ENCODE data around the gene NRXN2.

The NRXN2 gene

DNA sequence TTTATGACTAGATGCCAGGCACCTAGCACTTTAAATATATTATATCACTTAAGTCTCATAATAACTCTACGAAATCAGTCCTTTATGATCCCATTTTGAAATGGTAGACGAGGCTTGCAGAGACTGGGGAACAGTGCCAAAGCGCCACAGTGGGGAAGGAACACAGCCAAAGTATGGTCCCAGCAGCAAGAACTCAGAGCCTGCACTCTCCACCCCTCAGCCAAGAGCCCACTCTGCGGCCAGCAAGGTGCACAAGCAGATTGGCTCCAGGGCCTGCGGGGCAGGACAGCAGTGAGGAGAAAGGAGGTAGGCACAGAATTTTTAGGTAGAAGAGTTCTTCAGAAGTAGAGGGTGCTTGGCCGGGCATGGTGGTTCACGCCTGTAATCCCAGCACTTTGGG lies 61.4 kb downstream of the NRXN2 start:
- DNase-seq (ENCODE audit: low read depth) = no peak
- TF ChIP-seq CTCF (IDR thresholded peaks at IDR 0.05; ENCODE audit: low read length, missing control alignments) = no peak
- H3K4me3 ChIP-seq (replicated peaks; ENCODE audit: low read depth, low read length) = no peak overlapping the region

DNA sequence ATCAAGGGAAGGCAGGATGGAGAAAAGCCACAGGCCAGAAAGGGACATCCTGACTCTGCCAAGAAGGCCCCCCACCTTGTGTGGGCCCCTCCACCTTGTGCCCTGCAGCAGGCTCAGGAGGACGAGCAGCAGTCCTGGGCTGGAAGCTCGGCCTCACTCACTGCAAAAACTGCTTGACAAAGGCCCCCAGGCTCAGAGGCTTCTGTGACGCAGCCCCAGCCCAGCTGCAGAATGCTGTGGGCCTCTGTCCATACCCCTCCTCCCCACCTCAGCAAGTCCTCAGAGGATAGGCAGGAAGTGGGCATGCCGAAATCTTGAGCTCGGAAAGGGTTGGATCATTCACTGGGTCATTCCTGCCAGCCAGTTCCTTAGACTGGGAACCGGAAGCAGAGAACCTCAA lies 61.9 kb downstream of the NRXN2 start:
- DNase-seq (ENCODE audit: low read depth) = peak; percentile 62
- no peak overlapping the region for H3K4me3 ChIP-seq (replicated peaks; ENCODE audit: low read depth, low read length)
- no peak for TF ChIP-seq CTCF (IDR thresholded peaks at IDR 0.05; ENCODE audit: low read length, missing control alignments)

GRCh38 chr11:64660706-64661105 lies 62.3 kb downstream of the NRXN2 start:
- TF ChIP-seq CTCF (IDR thresholded peaks at IDR 0.05; ENCODE audit: low read length, missing control alignments) = no peak
- no peak overlapping the region for H3K4me3 ChIP-seq (replicated peaks; ENCODE audit: low read depth, low read length)
- DNase-seq (ENCODE audit: low read depth) = no peak

- TF ChIP-seq CTCF (IDR thresholded peaks at IDR 0.05; ENCODE audit: low read length, missing control alignments) = no peak
- no peak for DNase-seq (ENCODE audit: low read depth)
- H3K4me3 ChIP-seq (replicated peaks; ENCODE audit: low read depth, low read length) = no peak overlapping the region
These were observed 62.8 kb downstream of the NRXN2 start for GRCh38 chr11:64660205-64660604.

DNA sequence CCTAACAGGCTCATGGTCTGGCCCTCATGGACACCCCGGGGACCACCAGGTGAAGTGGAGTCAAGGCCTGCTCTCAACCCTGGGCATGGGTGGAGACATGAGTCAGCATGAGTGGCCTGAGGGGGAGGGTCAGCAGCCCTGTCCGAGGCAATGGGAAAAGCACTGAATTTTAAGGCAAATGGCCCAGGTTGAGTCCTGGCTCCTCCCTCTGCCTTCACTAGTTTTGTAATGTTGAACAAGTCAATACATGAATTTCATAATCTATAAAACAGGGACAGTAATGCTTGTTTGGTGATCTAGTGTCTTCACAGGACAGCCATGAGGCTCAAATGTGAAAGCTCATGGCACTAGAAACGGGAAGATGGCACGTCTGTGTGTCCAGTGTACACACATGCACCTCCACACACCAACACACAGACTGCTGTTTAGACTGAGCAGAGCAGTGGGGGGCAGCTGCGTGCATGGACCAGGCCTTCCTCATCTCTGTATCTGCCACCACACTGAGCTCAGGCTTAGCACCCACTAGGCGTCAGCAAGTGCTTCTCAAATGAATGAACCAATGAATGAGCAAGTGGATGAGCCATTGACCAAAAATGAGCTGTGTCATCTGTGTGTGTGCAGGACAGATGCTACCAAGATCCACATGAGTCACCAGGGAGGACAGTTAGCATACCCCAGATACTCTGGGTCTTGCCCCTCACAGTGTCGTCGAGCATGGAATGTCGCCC lies 63.4 kb downstream of the NRXN2 start:
- DNase-seq (ENCODE audit: low read depth) = peak; percentile 43
- no peak for TF ChIP-seq CTCF (IDR thresholded peaks at IDR 0.05; ENCODE audit: low read length, missing control alignments)
- no peak overlapping the region for H3K4me3 ChIP-seq (replicated peaks; ENCODE audit: low read depth, low read length)

DNA sequence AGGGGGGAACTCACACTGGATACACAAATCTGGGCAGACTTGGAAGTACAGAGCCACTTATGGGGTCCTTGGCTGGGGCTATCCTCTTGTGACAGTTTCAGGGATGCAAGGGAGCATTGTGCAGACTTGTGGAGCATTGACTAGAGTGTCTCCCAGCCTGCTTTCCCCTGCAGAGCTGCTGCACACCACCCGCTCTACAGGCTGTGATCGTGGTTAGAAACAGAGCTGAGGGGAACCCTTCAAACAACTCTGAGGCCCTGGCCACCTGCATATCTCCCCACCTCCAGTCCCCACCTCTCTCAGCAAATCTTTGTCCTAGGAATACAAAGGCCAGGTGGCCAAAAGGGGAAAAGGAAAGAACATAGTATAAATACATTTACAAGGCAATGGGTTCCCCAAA lies 64.7 kb downstream of the NRXN2 start:
- no peak for TF ChIP-seq CTCF (IDR thresholded peaks at IDR 0.05; ENCODE audit: low read length, missing control alignments)
- DNase-seq (ENCODE audit: low read depth) = no peak
- H3K4me3 ChIP-seq (replicated peaks; ENCODE audit: low read depth, low read length) = no peak overlapping the region

GRCh38 chr11:64656862-64657261 lies 66.1 kb downstream of the NRXN2 start:
- DNase-seq (ENCODE audit: low read depth) = no peak
- no peak for TF ChIP-seq CTCF (IDR thresholded peaks at IDR 0.05; ENCODE audit: low read length, missing control alignments)
- H3K4me3 ChIP-seq (replicated peaks; ENCODE audit: low read depth, low read length) = no peak overlapping the region

Measured in fibroblast of pulmonary artery (primary cell).